Measurements from ENCODE around the gene SLC39A3. TPM values are rescaled to one million over a fixed set of nuclear protein-coding genes. Genes with fewer than 3 reads are reported as not detected.

The SLC39A3 gene
- total RNA-seq, 1 donor from 2014 or later, result 33.1 TPM

DNA sequence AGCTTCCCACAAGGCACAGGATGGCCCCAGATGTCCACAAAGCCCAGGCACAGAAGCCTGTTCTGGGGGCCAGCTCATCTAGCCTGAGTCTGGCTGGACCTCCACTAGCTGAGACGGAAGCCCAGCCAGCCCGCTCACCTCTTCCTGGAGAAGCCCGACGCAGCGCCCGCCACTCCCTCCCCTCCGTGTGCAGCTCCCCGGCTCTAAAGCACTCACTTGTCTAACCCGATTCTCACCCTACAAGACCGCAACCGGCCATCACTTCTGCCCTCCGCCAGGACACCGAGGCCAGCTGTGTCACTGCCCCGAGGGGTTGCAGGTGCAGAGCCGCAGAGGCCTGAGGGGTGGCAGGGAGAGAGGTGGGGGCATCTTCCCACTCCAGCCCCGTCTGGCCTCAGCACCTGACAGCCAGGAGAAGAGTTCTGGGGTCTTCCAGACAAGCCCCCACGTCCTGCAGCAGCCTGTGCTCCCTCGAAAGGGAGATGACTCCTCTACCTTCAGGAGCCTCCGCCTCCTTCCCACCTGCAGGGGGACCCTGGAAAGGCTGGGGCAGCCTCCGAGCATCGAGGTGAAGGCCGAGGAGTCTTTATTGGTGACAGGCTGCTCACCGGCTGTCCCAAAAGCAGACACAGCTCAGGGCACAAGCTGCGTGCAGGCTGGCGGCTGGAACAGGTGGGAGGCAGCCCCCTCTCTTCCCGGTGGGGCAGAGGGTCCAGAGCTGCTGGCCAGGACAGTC is 12.7 kb downstream of the SLC39A3 start:
- no peak overlapping the region for H3K27ac Mint-ChIP-seq
- peaks cover 34% of the 10 kb centered on the region for H3K27me3 Mint-ChIP-seq
- no peaks in the 10 kb centered on the region for H3K4me1 Mint-ChIP-seq (ENCODE audit: unreplicated experiment)
- H3K9me3 Mint-ChIP-seq, result no peaks in the 10 kb centered on the region
- DNase-seq (ENCODE audit: extremely low spot score, unreplicated experiment), result no peak
- H3K4me3 Mint-ChIP-seq, result no peak overlapping the region
- no peak for TF ChIP-seq CTCF (conservative IDR thresholded peaks at IDR 0.05)
- H3K36me3 Mint-ChIP-seq, result no peaks in the 10 kb centered on the region

DNA sequence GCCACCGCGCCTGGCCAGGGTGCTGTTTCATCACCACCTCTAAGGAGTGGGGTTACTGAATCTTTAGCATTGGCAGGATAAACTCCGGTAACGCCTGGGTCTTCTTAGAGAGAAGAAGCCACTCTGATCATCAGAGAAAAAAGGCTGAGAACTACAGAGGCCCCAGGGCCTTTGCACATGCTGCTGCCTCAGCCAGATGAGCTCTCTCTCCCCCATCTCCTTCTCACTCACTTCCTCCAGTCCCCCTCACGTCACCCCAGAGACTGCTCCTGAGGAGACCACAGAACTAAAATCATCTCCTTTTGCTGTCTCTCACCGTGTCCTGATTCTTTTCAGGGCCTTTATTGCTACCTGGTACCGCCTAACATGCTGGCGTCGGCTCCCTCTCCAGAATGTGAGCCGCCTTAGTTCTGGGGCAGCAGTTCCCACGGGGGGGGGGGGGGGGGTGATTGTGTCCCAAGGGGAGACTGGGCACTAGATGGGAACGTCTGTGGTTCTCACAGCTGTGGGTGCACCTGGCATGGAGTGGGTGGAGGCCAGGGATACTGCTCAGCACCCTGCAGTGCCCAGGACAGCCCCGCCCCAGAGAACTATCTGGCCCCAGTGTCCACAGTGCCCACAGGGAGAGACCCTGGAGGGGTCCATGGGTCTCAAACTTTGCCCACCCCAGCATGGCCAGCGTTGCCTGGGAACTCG is 13.5 kb downstream of the SLC39A3 start:
- no peak overlapping the region for H3K4me3 Mint-ChIP-seq
- peaks cover 39% of the 10 kb centered on the region for H3K27me3 Mint-ChIP-seq
- no peaks in the 10 kb centered on the region for H3K36me3 Mint-ChIP-seq
- no peaks in the 10 kb centered on the region for H3K4me1 Mint-ChIP-seq (ENCODE audit: unreplicated experiment)
- H3K9me3 Mint-ChIP-seq, result no peaks in the 10 kb centered on the region
- DNase-seq (ENCODE audit: extremely low spot score, unreplicated experiment), result no peak
- H3K27ac Mint-ChIP-seq, result no peak overlapping the region
- no peak for TF ChIP-seq CTCF (conservative IDR thresholded peaks at IDR 0.05)

GRCh38 chr19:2724148-2724557 is 15.7 kb downstream of the SLC39A3 start:
- no peaks in the 10 kb centered on the region for H3K36me3 Mint-ChIP-seq
- DNase-seq (ENCODE audit: extremely low spot score, unreplicated experiment), result no peak
- H3K27ac Mint-ChIP-seq, result no peak overlapping the region
- H3K4me1 Mint-ChIP-seq (ENCODE audit: unreplicated experiment), result peaks cover 4% of the 10 kb centered on the region
- H3K27me3 Mint-ChIP-seq, result peaks cover 44% of the 10 kb centered on the region
- no peaks in the 10 kb centered on the region for H3K9me3 Mint-ChIP-seq
- peak; percentile 54 for TF ChIP-seq CTCF (conservative IDR thresholded peaks at IDR 0.05)
- H3K4me3 Mint-ChIP-seq, result peak overlapping the region; percentile 2

DNA sequence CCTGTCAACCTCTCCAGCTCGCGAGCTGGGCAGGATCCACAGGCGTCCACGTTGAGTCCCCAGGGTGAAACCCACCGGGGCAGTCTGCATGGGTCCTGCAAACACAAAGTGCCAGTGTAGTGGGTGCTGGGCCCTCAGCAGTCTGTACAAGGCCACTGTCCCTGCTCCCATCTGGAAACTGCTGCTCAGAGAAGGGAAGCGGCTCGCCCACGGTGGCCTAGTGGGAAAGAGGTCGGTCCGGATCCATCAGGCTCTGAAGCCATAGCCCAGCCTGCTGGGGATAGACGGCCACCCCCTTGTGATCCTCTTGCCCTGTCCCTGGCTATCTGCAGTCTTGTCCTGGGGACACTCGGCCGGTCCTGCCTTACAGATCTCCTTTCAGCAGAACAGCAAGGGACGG is 16.1 kb downstream of the SLC39A3 start:
- H3K27ac Mint-ChIP-seq, result no peak overlapping the region
- peaks cover 4% of the 10 kb centered on the region for H3K4me1 Mint-ChIP-seq (ENCODE audit: unreplicated experiment)
- no peak for TF ChIP-seq CTCF (conservative IDR thresholded peaks at IDR 0.05)
- no peaks in the 10 kb centered on the region for H3K9me3 Mint-ChIP-seq
- peaks cover 43% of the 10 kb centered on the region for H3K27me3 Mint-ChIP-seq
- H3K4me3 Mint-ChIP-seq, result no peak overlapping the region
- H3K36me3 Mint-ChIP-seq, result no peaks in the 10 kb centered on the region
- no peak for DNase-seq (ENCODE audit: extremely low spot score, unreplicated experiment)

DNA sequence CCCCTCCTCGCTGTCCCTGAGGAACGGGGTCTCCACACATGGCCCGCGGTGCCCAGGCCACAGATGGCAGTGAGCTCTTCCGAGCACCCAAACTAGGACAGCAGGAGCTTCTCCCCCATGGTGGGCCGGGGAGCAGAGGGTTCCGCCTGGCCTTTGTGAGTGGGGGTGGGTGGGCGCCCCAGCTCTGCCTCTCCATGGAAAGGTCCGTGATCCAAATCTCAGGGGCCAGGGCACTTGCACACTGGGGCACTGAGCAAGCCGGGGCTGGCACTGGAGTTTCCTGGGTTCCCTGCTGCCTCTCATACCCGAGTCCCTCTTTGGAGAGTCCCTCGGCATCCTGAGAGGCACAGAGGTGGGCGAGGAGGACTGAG is 16.5 kb downstream of the SLC39A3 start:
- no peak for TF ChIP-seq CTCF (conservative IDR thresholded peaks at IDR 0.05)
- Mint-ChIP-seq H3K9me3 (no peaks in the 10 kb centered on the region), H3K4me1 (ENCODE audit: unreplicated experiment) (peaks cover 4% of the 10 kb centered on the region), H3K36me3 (no peaks in the 10 kb centered on the region), H3K4me3 (no peak overlapping the region), H3K27me3 (peaks cover 39% of the 10 kb centered on the region), H3K27ac (no peak overlapping the region)
- no peak for DNase-seq (ENCODE audit: extremely low spot score, unreplicated experiment)

All from type B pancreatic cell (in vitro differentiated cells).